ENCODE data around the gene UBE2R2.

GRCh38 chr9:33794560-33794959, 22.4 kb upstream of the UBE2R2 start:
- TF ChIP-seq CTCF (IDR thresholded peaks at IDR 0.05; ENCODE audit: low read depth, low read length), result no peak
- TF ChIP-seq POLR2A (IDR thresholded peaks at IDR 0.05; ENCODE audit: extremely low read depth, insufficient read length), result no peak
- no peak for TF ChIP-seq MAX (IDR thresholded peaks at IDR 0.05; ENCODE audit: low read depth, low read length)
